HG03558 (cell line): ENCODE results near the gene CSNK2B.
"Not testable (repeated sequence)": the region's sequence is repeated elsewhere in the genome, so short reads cannot be mapped to it uniquely, and the experiment has no call there.

Experiments used
- ATAC-seq: cut with Tn5 transposase; IDR thresholded peaks from one replicate; pipeline ENCODE4 v1.9.1; 2021; ENCODE audit warnings: moderate number of reproducible peaks; ENCODE audit not compliant: unreplicated experiment; ENCODE audit errors: extremely low read depth

Gene CSNK2B

DNA sequence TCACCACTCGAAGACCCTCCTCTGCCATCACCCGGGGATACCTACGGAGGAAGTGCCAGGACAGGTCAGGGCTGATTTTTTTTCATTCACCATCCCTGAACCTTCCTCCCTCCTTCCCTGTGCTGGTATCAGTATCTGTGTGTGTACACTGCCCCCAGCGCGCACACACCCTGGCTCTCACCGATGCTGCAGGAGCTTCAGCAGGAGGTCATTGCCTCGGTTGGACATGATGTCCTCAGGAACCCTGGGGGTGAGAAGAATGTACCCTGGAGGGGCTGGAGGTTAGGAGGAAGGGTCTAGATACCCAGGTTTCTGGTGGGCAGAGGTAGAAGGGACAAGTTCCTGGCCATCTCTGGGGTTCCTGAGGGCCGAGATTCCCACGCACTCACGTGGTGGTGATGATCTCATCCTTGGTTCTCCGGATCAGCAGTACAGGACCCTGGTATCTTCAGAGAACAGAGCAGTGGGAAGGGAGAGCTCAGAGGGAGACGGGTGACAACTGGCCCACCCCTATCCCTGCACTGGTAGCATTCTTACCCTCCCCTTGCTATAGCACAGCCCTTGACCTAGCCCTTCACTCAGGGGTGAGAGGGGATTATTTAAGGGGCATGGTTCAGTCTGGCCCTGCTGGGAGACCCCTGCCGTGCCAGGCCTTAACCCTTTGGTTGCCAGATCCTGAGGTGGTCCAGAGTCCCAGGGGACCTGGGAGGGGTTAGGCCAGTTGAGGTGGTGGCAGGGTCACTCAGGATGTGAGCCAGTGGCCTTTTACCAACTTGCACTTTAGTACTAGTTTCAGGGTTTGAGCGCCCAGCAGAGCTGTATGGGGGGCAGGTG lies 22.2 kb downstream of the CSNK2B start:
- no peak for ATAC-seq

DNA sequence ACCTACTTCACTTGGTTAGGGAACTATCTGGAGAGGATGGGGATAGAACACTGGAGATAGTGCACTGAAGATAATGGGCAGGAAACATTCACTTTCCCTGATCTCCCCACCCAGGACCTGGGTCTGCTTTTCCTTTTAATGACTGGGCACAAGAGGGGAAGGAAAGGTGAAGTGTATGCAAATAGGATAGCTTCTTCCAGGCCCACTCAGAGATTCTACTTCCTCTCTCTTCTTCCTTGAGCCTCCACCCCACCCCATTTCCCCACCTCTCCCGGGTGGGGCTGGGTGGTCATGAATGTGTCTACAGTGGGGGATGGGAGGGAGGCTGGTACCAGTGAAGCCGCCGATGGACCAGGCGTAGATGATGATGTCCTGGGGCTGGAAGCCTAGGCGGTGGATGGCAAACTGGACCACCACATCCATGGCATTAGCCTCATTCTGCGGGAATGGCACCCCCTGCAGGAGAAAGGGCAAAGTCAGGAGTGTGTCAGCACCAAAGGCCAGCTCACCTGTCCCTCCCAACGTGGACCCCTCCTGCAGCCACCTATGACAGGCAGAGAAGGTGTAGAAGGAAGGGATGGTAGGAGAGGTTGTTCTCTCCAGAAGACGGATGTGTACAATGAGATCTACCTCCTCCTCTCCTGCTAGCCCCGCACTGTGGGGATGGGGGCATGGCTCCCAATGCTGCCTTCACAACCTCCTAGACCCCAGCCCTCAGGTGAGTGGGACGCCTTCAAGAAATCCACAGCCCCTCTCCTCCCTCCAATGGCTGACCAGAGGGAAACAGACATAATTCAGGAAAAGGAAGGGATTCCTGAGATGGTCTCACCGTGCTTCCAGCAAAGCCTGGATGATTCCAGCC lies 23.6 kb downstream of the CSNK2B start:
- no peak for ATAC-seq

DNA sequence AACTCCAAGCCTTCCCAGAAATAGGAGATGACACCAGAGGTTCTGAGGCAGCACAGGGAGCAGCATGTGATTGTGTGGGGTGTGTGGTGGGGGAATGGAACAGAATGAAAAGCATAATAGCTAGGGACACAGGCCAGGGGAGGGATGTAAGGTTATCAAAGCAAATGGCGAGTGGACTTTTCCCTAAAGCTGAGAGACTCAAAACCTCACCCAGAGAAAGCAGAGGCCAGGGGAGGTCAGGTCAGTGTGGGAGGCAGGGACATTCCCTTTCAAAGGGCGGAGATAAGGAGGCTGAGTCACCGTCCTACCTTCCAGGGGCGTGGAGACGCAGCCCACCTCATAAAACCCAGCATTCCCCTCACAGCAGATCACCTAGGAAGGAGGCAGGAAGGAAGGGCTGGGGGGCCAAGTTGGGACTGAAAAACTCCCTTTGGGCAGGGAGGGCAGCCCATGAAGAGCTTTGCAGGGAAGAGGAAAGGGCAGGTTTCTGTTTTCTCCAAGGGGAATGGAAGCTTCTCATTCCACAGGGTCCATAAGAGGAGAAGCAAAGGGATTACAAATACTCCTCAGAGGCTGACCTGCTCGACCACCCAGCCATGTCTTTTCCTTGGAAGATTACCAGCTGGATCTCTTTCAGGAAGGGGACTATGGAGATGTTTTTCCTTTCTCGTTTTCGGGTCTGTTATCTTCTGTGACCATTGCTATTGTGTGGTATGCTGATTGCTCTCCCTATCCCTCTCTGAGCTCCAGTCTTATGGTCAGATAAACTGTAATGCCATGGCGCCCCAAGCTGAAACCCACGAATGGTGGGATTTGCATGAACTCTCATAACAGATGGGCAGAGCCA lies 24.6 kb downstream of the CSNK2B start:
- ATAC-seq, result no peak

DNA sequence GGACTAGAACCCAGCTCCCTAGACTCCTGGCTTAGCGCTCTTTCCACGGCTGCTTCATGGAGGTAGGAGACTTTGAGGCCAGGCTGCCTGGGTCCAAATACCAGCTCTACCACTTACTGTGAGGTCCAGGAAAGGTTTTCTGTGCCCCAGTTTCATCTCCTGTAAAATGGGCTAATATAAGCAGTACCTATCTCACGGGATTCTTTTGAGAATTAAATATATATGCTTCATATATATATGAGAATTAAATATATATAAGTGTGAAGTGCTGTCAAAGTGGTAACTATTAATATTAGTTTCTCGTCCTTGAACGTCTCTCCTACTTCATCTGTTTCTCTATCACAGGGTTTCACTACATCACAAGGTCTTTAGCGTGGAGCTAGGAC lies 25.2 kb downstream of the CSNK2B start:
- ATAC-seq, result no peak

DNA sequence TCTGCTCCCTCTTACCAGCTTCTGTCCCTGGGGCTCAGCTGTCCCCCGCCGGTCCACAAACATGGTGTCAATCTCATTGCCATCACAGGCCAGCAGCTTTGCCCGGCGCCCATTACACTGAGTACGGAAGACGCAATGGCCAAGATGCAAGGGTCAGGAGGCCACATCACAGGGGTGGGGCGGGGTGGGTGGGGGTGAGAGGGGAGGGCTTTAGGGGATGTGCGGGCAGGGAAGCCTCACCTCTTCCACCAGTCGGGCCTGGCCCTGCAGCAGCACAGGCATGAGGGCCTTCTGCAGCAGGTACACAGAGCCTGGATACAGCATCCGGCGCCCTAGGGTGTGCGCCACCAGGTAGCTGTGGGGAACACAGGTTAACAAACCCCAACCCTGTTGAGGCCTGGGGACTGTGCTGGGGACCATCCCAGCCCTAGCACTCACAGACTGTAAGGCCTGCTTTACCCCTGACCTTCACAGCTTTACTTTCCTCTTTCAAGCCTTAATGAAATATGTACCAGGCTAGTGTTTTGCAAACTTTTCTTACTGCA lies 25.8 kb downstream of the CSNK2B start:
- ATAC-seq, result no peak

DNA sequence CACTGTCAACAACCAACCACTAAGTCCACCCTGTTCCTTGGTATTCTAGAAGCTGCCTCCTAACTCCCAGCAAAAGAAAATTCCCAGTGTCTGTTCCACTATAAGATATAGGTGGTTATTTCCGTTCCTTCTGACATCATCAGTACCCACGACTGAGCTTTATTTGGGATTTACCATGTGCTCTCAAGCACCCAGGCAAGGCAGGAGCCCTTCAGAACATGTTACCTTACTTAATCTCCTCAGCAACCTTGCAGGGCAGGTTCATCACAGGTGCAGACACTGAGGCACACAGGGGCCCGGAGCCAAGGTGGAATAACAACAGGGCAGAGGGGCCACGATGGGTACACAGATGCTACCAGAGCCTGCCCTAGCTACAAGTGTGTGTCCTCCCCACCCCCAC lies 26.5 kb downstream of the CSNK2B start:
- ATAC-seq, result no peak

DNA sequence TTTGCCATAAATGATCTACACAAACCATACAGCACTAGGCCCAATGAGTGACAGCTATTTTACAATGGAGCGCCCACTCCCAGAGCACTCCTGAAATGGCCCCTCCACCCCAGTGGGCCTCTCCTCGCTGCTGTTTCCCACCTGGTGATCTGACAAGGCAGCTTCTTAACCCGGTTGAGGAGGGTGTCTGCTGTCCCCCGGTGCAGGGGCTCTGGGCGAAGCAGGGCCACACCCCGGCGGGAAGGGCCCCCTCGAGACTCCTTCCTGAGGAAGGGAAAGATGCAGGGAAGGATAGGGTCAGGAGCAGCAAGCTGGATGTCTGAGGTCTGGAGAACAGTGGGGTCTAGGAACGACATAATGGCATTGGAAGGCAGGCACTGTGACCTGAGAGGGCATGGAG lies 27.0 kb downstream of the CSNK2B start:
- ATAC-seq, result no peak

DNA sequence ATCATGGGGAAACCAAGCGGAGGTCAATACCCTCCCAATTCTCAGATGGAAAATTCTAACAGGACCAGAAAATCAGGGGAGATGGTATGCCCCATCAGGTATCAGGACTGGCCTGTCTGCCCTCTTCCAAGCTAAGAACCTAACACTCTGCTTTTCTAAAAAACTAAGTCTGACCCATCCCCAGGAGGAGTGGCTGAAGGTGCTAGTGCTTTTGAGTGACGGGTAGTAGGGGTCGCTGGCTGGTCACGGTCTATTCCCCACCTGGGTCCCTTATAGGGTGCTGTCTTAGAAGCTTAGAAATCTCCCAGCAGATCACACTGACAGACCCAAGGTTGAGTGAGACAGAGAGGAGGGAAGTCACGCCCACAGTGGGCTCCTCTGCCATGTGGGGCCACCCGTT lies 27.7 kb downstream of the CSNK2B start:
- no peak for ATAC-seq

DNA sequence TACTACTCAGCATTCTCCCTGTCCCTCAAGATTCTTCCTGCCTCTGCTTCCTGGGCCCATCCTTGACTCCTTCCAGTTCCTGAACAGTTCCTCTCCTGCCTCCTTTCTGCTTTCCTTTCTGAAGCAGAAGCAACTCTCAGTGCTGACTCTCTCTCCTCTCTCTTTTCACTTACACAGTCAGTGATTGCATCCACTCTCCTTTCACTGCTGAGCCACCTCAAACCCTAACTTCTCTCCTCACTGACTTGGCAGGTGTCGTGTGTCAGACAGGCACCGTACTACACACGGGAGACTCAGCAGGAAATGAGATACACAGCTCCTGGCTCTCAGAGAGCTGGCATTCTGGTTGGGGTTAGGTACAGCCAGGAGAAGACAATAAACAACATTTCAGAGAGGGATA lies 31.7 kb downstream of the CSNK2B start:
- no peak for ATAC-seq

DNA sequence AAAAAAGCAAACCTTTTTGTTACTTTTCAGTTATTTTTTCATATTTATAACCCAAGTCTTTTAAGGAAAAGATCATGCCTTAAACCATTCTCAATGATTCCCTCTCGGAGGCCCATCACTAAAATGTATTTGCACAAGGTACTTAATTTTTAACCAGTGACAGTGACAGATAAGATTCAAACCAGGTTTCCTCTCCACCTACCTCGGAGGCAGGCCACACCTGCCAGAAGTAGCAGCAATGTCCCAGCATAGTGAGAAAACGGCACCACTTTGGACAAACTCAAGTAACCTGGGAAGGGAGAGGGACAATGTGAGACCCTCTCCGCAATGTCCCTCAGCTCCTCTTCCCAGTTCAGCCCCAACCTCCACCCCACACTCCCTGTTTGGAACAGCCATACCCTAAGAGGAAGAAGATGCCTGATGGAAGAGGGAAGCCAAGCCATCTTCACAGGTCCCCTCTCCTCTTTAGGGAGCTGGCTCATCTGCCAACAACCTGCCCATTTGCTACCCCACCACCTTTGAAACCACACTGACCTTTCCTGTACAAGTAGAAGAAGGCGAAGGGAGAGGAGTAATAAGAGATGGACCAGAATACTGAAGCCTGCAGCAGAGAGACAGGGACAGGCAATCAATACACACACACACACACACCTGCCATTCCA lies 35.0 kb downstream of the CSNK2B start:
- ATAC-seq, result no peak

DNA sequence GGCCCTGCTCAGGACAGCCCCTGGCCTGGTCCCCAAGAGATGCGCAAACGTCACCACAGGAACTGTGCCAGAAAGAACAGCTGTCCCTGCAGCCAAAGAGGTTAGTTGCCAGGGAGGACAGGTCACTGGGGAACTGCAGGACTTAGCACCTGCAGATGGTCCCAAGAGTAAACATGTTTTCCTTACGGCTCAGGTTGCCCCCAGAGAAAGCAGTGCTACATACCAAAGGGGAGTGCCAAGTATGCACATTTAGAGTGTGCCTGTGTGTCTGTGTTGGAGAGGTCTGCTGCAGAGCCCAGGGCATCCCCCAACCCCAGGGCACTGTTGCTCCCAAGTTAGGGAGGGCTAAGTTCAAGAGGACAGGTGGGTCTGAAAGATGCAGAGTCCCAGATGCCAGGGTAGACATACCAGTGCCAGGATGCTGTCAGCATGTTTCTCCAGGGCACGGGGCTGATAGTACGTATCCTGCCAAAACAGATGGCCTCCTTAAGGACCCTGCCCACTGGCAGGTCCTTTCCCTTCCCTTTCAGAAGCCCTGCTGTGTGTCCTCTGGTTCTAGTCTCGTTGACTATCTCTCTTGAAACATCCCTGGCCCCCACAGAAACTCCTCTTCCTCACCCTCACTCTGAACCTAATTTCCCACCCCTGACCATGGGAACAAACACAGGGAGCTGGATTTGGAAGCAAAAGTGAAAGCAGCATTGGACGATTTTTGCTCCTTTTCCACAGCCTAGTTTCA lies 36.0 kb downstream of the CSNK2B start:
- no peak for ATAC-seq

DNA sequence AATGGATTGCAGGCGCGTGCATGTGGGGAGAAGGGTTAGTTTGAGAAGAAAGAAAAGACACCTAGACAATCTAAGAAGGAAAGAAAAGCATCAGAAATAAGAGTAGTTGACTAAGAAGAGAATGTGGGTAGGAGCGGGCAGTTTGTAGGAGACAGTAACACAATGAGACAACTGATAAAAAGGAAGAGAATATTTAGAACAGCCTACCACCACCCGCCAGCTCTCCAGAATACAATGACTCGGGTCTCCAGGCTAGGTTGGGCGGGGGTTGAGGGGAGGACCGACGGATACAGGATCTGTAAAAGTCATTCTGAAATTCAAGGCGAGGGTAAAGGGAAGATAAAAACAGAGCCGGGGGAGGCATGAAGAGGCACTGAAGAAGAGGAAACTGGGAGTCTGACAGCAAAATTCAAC lies 36.5 kb downstream of the CSNK2B start:
- no peak for ATAC-seq

DNA sequence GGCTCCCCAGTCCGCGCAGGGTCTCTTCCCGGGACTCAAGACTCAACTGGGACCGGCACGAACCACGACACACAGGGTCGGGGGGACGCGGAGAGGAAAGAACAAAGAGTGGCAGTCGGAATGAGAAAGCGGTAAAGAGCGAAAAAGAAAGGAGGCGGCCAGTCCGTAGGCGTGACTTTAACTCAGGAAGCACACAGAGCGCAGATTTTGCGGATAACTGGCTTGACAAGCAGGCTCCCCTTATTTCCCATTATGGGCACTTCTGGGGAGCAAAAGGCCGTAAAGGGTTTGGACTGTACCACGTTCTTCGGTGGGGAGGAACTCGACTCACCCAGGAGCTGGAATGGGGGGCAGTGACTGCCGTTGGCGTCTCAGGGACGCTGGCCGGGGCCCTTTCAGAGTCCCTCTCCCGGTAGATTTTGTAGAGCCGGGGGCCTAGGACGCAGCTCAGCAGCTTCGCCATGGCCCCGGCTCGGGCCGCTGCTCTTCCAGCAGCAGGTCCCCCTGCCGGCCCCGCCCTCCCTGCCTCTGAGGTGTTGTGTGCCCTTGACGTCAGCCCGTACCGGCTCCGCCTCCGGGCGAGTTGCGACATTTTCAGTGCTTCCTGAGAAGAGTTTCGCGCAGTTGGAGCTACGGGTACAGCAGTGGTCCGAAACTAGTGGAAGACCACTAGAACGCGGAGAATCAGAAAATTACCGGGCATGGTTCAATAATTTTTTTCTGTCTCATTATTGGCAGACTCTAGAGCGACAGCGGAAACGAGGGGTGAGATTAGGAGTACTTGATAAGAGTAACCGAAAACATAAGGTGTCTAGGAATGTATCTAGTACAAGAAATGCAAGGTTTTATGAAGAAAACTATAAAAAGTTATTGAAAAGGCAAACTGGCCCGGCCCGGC lies 37.2 kb downstream of the CSNK2B start, which contains the start of gene ABHD16A:
Gene ABHD16A (minus strand): TSS at position 506 of the 898 bp plus-strand sequence. CDS start 43 bp downstream, at position 463.
- peak; percentile 80 for ATAC-seq

DNA sequence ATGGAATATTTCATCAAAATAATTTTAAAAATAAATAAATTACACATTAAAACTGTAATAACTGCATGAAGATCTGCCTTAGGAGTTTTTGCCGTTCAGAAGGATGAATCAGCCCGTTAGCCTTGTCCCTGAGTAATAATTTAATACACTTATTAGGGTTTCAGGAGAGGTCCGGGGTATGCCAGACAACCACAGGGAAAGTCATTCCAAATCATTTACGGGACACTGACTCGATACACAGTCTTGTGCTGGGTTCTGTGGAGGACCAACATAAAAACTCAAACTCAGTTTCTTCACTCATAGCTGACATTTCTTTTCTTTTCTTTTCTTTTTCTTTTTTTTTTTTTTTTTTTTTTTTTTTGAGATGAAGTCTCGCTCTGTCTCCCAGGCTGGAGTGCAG lies 40.1 kb downstream of the CSNK2B start:
- no peak for ATAC-seq

DNA sequence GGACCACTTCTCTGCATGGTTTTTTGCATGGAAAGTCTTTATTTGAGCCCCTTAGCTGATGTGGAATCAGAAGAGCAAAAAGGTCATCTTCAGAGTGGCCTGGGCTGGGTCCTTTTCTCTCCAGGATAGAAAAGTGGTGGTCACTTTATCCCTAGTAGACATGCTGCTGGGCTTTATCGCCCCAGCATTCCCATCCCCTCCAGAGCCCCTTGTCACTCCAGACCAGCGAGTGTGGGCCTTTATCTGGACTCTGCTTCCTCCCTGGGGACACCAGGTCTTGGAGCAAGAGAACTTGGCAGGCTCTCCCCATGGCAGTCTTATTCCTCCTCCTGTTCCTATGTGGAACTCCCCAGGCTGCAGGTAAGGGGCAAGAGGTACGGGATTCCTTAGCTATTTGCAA lies 40.7 kb downstream of the CSNK2B start, which contains the start of gene LY6G6F:
Gene LY6G6F (plus strand): TSS at position 268 of the 400 bp plus-strand sequence. CDS start 41 bp downstream, at position 309.
- ATAC-seq, result no peak

DNA sequence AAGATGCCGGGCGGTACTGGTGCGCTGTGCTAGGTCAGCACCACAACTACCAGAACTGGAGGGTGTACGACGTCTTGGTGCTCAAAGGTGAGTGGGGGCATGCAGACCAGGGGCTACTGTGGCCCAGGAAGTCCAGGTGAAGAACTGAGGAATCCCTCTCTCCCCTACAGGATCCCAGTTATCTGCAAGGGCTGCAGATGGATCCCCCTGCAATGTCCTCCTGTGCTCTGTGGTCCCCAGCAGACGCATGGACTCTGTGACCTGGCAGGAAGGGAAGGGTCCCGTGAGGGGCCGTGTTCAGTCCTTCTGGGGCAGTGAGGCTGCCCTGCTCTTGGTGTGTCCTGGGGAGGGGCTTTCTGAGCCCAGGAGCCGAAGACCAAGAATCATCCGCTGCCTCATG lies 41.8 kb downstream of the CSNK2B start:
- no peak for ATAC-seq

DNA sequence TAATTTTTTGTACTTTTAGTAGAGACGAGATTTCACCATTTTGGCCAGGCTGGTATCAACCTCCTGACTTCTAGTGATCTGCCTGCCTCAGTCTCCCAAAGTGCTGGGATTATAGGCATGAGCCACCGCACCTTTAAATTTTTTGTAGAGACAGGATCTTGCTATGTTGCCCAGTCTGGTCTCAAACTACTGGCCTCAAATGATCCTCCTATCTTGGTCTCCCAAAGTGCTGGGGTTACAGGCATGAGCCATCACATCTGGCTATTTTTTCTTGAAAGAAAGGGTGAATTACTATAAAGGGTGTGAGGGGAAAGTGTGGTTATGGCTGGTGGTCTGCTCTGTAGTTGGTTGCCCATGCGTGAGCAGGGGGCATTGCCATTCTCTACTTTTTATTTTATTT lies 42.3 kb downstream of the CSNK2B start:
- no peak for ATAC-seq

DNA sequence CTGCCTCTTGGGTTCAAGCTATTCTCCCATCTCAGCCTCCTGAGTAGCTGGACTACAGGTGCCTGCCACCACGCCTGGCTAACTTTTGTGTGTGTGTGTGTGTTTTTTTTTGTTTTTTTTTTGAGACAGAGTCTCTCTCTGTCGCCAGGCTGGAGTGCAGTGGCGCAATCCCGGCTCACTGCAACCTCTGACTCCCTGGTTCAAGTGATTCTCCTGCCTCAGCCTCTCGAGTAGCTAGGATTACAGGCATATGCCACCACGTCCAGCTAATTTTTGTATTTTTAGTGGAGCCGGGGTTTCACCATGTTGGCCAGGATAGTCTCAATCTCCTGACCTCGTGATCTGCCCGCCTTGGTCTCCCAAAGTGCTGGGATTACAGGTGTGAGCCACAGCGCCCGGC lies 43.3 kb downstream of the CSNK2B start:
- ATAC-seq, result not testable (repeated sequence)
